GM21390 (cell line): ENCODE data around the gene MEIOC.
A peak's percentile ranks its signal among the peaks of the same experiment; 100 is the strongest.
"Not testable (repeated sequence)": the region's sequence is repeated elsewhere in the genome, so short reads cannot be mapped to it uniquely, and the experiment has no call there.

ENCODE experiments used
- ATAC-seq: cut with Tn5 transposase; IDR thresholded peaks from one replicate; pipeline ENCODE4 v1.9.1; 2021; ENCODE audit not compliant: unreplicated experiment

MEIOC gene

GRCh38 chr17:44647736-44648135 is 8.5 kb upstream of the MEIOC start:
- no peak for ATAC-seq

GRCh38 chr17:44648963-44649362 is 7.3 kb upstream of the MEIOC start:
- ATAC-seq, result no peak

- no peak for ATAC-seq
Observed at GRCh38 chr17:44651228-44651627, 5.0 kb upstream of the MEIOC start.

GRCh38 chr17:44652727-44653126 is 3.5 kb upstream of the MEIOC start:
- no peak for ATAC-seq

GRCh38 chr17:44653384-44653783 is 2.9 kb upstream of the MEIOC start:
- ATAC-seq, result no peak

GRCh38 chr17:44653954-44654353 is 2.3 kb upstream of the MEIOC start:
- ATAC-seq, result no peak

GRCh38 chr17:44661835-44662234 is 5.6 kb downstream of the MEIOC start:
- no peak for ATAC-seq

- no peak for ATAC-seq
Observed at GRCh38 chr17:44663095-44663494, 6.8 kb downstream of the MEIOC start.

GRCh38 chr17:44664867-44665266 is 8.6 kb downstream of the MEIOC start:
- no peak for ATAC-seq

GRCh38 chr17:44666006-44666405 is 9.7 kb downstream of the MEIOC start:
- no peak for ATAC-seq

GRCh38 chr17:44672479-44673093 is 16.3 kb downstream of the MEIOC start:
- ATAC-seq, result no peak

- no peak for ATAC-seq
Observed at GRCh38 chr17:44673893-44674292, 17.6 kb downstream of the MEIOC start.

GRCh38 chr17:44677136-44677535 is 20.9 kb downstream of the MEIOC start:
- no peak for ATAC-seq

GRCh38 chr17:44683303-44683702 is 27.0 kb downstream of the MEIOC start:
- not testable (repeated sequence) for ATAC-seq

GRCh38 chr17:44687756-44688155 is 31.5 kb downstream of the MEIOC start:
- no peak for ATAC-seq

GRCh38 chr17:44688200-44688599 is 31.9 kb downstream of the MEIOC start:
- no peak for ATAC-seq

- no peak for ATAC-seq
Observed at GRCh38 chr17:44688675-44689476, 32.6 kb downstream of the MEIOC start.

GRCh38 chr17:44689477-44690217 is 33.4 kb downstream of the MEIOC start, which contains the start of gene CCDC43:
CCDC43 (minus strand) TSS chr17:44689776; CDS start chr17:44689753, 23 bp downstream.
- peak; percentile 82 for ATAC-seq

GRCh38 chr17:44690746-44691306 is 34.6 kb downstream of the MEIOC start:
- ATAC-seq, result not testable (repeated sequence)

- no peak for ATAC-seq
Observed at GRCh38 chr17:44693609-44694008, 37.3 kb downstream of the MEIOC start.

GRCh38 chr17:44700288-44700687 is 44.0 kb downstream of the MEIOC start:
- not testable (repeated sequence) for ATAC-seq
